PC-9 (cell line): Measurements from ENCODE around the gene SLC8A3. TPM values are rescaled to one million over a fixed set of nuclear protein-coding genes. Genes with fewer than 3 reads are reported as not detected.
A peak's percentile ranks its signal among the peaks of the same experiment; 100 is the strongest.

Source experiments
- BruUV-seq: library from RNA; stranded (reverse); fragments of 400-500 nt; replicated peaks from 2 replicates; lab custom pipeline; 2021; lab: Mats Ljungman, UMichigan
- CTCF ChIA-PET: fragments of 300-600 bp; sonication (Branson Sonifier 250); formaldehyde crosslinking; loops from one replicate; lab custom pipeline; 2022; ENCODE audit warnings: antibody characterized with exemption; lab: Charles Lee
- POLR2A ChIA-PET: fragments of 300-600 bp; sonication (Branson Sonifier 250); formaldehyde crosslinking; loops from one replicate; lab custom pipeline; 2022; ENCODE audit warnings: antibody characterized with exemption; ENCODE audit not compliant: unreplicated experiment; lab: Charles Lee
- DNase-seq, 2 experiments: peaks; one replicate each; pipeline versions ENCODE4 v3.0.0 to v3.0.0-alpha.2; 2015 to 2022; ENCODE audit warnings: mixed read lengths in 1 of 2
- H2AFZ ChIP-seq: fragments of 200-600 bp; sonication (generic); 2 replicates; pipeline ENCODE4 v1.8.1; 2017; ENCODE audit warnings: antibody characterized with exemption
- H3F3A ChIP-seq: fragments of 200-600 bp; sonication (generic); 2 replicates; pipeline ENCODE4 v1.8.1; 2017; ENCODE audit warnings: antibody characterized with exemption, mild to moderate bottlenecking, low read depth; ENCODE audit not compliant: insufficient read depth
- H3K27ac ChIP-seq: fragments of 200-600 bp; sonication (generic); 2 replicates; pipeline ENCODE4 v1.6.1; 2016; ENCODE audit warnings: mixed run types
- H3K27me3 ChIP-seq: fragments of 200-600 bp; sonication (generic); 2 replicates; pipeline ENCODE4 v1.6.1; 2016; ENCODE audit warnings: low read depth, mixed run types; ENCODE audit not compliant: insufficient read depth
- H3K36me3 ChIP-seq: fragments of 200-600 bp; sonication (generic); 2 replicates; pipeline ENCODE4 v1.6.1; 2016; ENCODE audit warnings: low read depth, mixed run types
- H3K4me1 ChIP-seq: fragments of 200-600 bp; sonication (generic); replicated peaks from 2 replicates; pipeline ENCODE4 v1.6.1; 2016; ENCODE audit warnings: mixed run types; ENCODE audit not compliant: insufficient read depth
- H3K4me2 ChIP-seq: fragments of 200-600 bp; sonication (generic); 2 replicates; pipeline ENCODE4 v1.6.1; 2017; ENCODE audit warnings: mixed run types
- H3K4me3 ChIP-seq: fragments of 200-600 bp; sonication (generic); 2 replicates; pipeline ENCODE4 v1.6.1; 2016; ENCODE audit warnings: mixed run types
- H3K79me2 ChIP-seq: fragments of 200-600 bp; sonication (generic); 2 replicates; pipeline ENCODE4 v1.6.1; 2017; ENCODE audit warnings: low read depth, mixed run types
- H3K9me2 ChIP-seq: fragments of 200-600 bp; sonication (generic); 2 replicates; pipeline ENCODE4 v1.8.1; 2017; ENCODE audit warnings: mild to moderate bottlenecking; ENCODE audit not compliant: insufficient read depth
- H3K9me3 ChIP-seq: fragments of 200-600 bp; sonication (generic); 2 replicates; pipeline ENCODE4 v1.8.1; 2016; ENCODE audit warnings: low read depth; ENCODE audit not compliant: insufficient read depth
- H4K20me1 ChIP-seq: fragments of 200-600 bp; sonication (generic); 2 replicates; pipeline ENCODE4 v1.8.1; 2017; ENCODE audit not compliant: insufficient read depth
- EZH2 ChIP-seq: fragments of 200-600 bp; sonication (generic); IDR thresholded peaks from 2 replicates; pipeline ENCODE4 v1.8.0; 2017; ENCODE audit warnings: antibody characterized with exemption, low read depth
- intact Hi-C: fragments of 100-400 bp; cut with micrococcal nuclease; formaldehyde crosslinking; loops from one replicate; pipeline ENCODE4 v1.10.0; 2022; ENCODE audit not compliant: unreplicated experiment
- total RNA-seq: library from RNA; stranded (reverse); gene quantifications from 2 replicates; pipeline ENCODE4 v1.2.3, GENCODE V29; 2021
- TF ChIP-seq, protein P1 (sequence below): fragments of 200-600 bp; sonication (generic); conservative IDR thresholded peaks from 2 replicates; pipeline ENCODE4 v1.6.1; 2017; ENCODE audit warnings: mixed run types, antibody characterized with exemption, mild to moderate bottlenecking, moderate library complexity

Gene SLC8A3
- total RNA-seq, 1 experiment from 2014 or later: not detected

DNA sequence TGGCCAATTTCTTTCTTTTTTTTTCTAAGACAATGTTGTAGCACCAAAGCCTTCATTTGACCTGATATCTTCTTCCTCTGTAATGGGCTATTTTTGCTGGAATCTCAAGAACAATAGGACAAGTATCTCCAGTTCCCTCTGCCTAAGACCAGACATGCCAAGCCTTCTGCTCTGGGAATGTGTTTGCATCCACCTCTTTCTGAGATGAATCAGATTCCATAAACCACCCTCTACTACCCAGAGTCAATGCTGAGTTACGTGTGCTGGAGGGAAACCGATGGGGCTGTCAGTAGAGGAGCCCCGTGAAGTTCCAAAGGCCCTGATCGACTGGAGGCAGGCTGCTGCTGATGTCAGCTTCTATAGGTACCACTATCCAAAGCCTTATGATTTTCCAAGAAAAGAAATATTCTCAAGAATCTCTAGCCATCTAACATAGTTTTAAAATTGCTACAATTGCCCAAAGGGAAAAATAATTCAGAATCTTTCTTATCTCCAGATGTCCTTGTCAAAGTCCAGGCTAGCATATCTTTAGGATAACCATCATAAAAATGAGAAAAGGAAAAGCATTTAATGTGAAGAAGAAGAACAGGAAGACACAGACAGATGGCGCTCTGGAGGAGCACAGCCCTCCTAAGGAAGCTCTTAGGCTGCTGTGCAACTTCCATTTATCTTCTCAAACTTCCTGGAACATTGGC is 101.9 kb downstream of the SLC8A3 start:
- Histone ChIP-seq H3K4me1 (no peaks in the 10 kb centered on the region), H4K20me1 (0 out of 2 replicates have a peak, but pooled peaks cover 3% of the 10 kb centered on the region), H3K9me2 (no peaks in the 10 kb centered on the region), H3K4me3 (no peak overlapping the region), H3F3A (no peaks in the 10 kb centered on the region), H2AFZ (no peak overlapping the region), H3K4me2 (no peak overlapping the region), H3K9me3 (no peaks in the 10 kb centered on the region), H3K79me2 (no peaks in the 10 kb centered on the region), H3K36me3 (no peaks in the 10 kb centered on the region), H3K27me3 (peaks cover 75% of the 10 kb centered on the region), H3K27ac (no peak overlapping the region)
- no peak for TF ChIP-seq EZH2
- TF ChIP-seq, protein P1, sequence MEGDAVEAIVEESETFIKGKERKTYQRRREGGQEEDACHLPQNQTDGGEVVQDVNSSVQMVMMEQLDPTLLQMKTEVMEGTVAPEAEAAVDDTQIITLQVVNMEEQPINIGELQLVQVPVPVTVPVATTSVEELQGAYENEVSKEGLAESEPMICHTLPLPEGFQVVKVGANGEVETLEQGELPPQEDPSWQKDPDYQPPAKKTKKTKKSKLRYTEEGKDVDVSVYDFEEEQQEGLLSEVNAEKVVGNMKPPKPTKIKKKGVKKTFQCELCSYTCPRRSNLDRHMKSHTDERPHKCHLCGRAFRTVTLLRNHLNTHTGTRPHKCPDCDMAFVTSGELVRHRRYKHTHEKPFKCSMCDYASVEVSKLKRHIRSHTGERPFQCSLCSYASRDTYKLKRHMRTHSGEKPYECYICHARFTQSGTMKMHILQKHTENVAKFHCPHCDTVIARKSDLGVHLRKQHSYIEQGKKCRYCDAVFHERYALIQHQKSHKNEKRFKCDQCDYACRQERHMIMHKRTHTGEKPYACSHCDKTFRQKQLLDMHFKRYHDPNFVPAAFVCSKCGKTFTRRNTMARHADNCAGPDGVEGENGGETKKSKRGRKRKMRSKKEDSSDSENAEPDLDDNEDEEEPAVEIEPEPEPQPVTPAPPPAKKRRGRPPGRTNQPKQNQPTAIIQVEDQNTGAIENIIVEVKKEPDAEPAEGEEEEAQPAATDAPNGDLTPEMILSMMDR: peak; percentile 68
- ChIA-PET POLR2A (no interaction called here), CTCF (interaction anchor here (0.5 to 0.6 kb wide), 2 partner anchors 341 to 373 kb away, joined by 5 to 9 read pairs; no protein-coding TSS in a partner anchor)
- intact Hi-C loops: loop anchor here (10.0 kb wide), 1 partner anchor 888 kb away; no protein-coding TSS in a partner anchor
- peak in 1 of 2 experiments; percentile 14 for DNase-seq
- BruUV-seq: no TSS peak

DNA sequence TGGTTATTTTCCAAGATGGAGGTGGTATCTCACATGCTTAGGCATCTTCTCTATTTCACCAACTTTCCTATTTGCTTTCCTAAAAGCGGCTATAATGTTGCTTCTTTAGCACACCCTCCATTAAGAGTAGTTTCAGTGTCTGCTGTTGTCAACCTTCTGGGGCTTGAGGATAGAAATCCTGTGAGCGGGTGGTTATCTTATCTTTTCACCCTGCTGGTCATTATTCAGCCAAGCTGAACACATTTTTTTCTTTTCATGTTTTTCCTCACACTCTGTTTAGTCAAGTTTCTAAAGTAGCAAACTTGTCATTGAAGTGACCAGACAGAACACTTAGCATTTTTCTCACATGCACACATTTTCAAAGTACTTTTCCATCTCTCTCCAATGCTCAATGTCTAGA is 104.5 kb downstream of the SLC8A3 start:
- ChIA-PET POLR2A (no interaction called here), CTCF (no interaction called here)
- intact Hi-C loops: loop anchor here (10.0 kb wide), 1 partner anchor 891 kb away; no protein-coding TSS in a partner anchor
- Histone ChIP-seq H3K4me3 (no peak overlapping the region), H3K9me3 (no peaks in the 10 kb centered on the region), H3K4me1 (no peaks in the 10 kb centered on the region), H3F3A (no peaks in the 10 kb centered on the region), H3K79me2 (no peaks in the 10 kb centered on the region), H2AFZ (no peak overlapping the region), H3K27ac (no peak overlapping the region), H4K20me1 (no peaks in the 10 kb centered on the region), H3K4me2 (no peak overlapping the region), H3K27me3 (peaks cover 63% of the 10 kb centered on the region), H3K9me2 (no peaks in the 10 kb centered on the region), H3K36me3 (no peaks in the 10 kb centered on the region)
- TF ChIP-seq, protein P1: no peak
- no peak for TF ChIP-seq EZH2
- no peak for DNase-seq
- no TSS peak for BruUV-seq

DNA sequence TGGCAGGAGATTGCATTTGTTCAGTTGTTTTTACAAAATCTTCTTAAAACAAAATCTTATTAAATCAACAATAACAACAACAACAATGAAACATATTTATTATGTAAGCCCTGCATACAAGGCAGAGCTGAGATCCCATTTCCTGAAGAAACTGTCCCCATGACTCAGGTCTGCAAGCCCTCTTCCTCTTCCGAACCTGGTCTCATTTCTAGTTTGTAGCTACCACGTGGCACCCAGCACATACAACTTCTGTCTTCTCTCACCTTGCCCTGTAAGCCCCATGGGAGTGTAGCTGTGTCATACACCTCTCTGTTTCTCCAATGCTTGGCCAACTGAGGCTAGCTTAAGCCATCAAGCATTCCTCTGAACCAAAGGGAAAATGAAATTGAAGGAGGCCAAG is 106.4 kb downstream of the SLC8A3 start:
- no peaks in the 10 kb centered on the region for H3K9me3 ChIP-seq
- H3K4me1 ChIP-seq: no peaks in the 10 kb centered on the region
- H3K9me2 ChIP-seq: no peaks in the 10 kb centered on the region
- TF ChIP-seq, protein P1: no peak
- TF ChIP-seq EZH2: no peak
- no peak overlapping the region for H3K4me2 ChIP-seq
- no peak overlapping the region for H2AFZ ChIP-seq
- no peak overlapping the region for H3K27ac ChIP-seq
- H3K36me3 ChIP-seq: no peaks in the 10 kb centered on the region
- H3K79me2 ChIP-seq: no peaks in the 10 kb centered on the region
- ChIA-PET POLR2A (no interaction called here), CTCF (no interaction called here)
- no peak overlapping the region for H3K4me3 ChIP-seq
- BruUV-seq: no TSS peak
- H3F3A ChIP-seq: no peaks in the 10 kb centered on the region
- peaks cover 54% of the 10 kb centered on the region for H3K27me3 ChIP-seq
- intact Hi-C loops: loop anchor here (10.0 kb wide), 1 partner anchor 892 kb away; no protein-coding TSS in a partner anchor
- no peak for DNase-seq
- no peaks in the 10 kb centered on the region for H4K20me1 ChIP-seq
